Fibroblast of mammary gland (primary cell): Measurements from ENCODE around the gene MYH13.

Source experiments
- DNase-seq: peaks from one replicate; pipeline ENCODE4 v3.0.0-alpha.2; 2010; ENCODE audit warnings: low read depth
- H3K4me3 ChIP-seq: 2 replicates; pipeline ENCODE4 v1.5.1; 2011; ENCODE audit warnings: low read depth, mild to moderate bottlenecking, low read length, moderate library complexity; ENCODE audit not compliant: control insufficient read depth
- TF ChIP-seq, protein P1 (sequence below): conservative IDR thresholded peaks from 2 replicates; pipeline ENCODE4 v1.5.1; 2011; ENCODE audit warnings: low read depth, low read length, inconsistent platforms; ENCODE audit not compliant: control insufficient read depth, insufficient read depth

MYH13 gene

DNA sequence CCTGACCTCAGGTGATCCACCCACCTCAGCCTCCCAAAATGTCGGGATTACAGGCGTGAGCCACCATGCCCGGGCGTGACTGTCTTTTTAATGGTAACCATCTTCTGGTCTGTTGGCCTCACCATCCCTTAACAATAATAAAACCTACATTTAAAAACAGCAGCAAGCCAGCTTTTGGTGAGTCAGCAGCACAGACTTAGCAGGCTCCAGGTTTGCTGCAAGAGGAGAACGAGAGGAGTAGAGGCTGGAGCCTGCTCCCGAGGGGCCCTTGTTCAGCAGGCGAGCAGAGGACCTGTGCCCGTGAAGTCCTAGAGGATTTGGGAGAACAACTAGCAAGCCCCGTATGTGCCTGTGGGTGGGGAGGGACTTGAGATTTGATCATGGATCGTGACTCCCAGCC is 35.7 kb downstream of the MYH13 start:
- peak; percentile 63 for DNase-seq
- no peak overlapping the region for H3K4me3 ChIP-seq
- TF ChIP-seq, protein P1, sequence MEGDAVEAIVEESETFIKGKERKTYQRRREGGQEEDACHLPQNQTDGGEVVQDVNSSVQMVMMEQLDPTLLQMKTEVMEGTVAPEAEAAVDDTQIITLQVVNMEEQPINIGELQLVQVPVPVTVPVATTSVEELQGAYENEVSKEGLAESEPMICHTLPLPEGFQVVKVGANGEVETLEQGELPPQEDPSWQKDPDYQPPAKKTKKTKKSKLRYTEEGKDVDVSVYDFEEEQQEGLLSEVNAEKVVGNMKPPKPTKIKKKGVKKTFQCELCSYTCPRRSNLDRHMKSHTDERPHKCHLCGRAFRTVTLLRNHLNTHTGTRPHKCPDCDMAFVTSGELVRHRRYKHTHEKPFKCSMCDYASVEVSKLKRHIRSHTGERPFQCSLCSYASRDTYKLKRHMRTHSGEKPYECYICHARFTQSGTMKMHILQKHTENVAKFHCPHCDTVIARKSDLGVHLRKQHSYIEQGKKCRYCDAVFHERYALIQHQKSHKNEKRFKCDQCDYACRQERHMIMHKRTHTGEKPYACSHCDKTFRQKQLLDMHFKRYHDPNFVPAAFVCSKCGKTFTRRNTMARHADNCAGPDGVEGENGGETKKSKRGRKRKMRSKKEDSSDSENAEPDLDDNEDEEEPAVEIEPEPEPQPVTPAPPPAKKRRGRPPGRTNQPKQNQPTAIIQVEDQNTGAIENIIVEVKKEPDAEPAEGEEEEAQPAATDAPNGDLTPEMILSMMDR: no peak

DNA sequence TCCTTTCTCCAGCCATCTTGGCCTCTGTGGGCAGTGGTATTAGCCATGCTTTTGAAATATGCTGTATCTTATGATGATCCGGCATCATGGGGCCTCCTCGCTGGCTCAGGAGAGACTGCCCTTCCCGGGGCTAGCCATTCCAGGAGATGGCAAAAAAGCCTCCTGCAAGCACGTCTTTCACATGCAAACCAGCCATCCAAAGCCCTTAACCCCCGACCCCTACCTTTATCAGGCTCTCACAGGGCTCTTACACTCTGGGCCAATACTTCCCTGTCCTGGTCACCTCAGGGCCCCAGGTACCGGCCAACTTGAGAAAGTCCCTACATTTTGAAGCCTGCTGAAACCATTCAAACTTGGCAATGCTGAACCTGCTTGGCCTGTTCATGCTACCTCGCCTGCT is 36.4 kb downstream of the MYH13 start:
- no peak overlapping the region for H3K4me3 ChIP-seq
- DNase-seq: no peak
- TF ChIP-seq, protein P1: no peak

DNA sequence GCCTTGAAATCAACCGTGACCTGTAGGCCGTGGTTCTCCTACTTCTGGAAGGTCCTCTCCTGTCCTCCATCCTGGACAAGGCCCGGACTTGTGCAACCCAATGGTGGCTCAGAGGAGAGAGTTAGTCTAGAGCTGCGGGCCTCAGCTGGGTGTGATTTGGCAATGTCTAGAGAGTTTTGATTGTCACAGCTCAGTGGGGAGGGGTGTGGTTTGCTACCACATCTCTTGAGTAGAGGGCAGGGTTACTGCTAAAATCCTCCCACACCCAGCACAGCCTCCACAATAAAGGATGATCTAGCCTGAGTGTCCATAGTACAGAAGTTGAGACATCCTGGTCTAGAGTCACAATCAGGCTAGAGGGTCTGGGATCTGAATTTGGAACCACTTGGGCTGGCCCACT is 40.3 kb downstream of the MYH13 start:
- DNase-seq: no peak
- TF ChIP-seq, protein P1: no peak
- H3K4me3 ChIP-seq: no peak overlapping the region

DNA sequence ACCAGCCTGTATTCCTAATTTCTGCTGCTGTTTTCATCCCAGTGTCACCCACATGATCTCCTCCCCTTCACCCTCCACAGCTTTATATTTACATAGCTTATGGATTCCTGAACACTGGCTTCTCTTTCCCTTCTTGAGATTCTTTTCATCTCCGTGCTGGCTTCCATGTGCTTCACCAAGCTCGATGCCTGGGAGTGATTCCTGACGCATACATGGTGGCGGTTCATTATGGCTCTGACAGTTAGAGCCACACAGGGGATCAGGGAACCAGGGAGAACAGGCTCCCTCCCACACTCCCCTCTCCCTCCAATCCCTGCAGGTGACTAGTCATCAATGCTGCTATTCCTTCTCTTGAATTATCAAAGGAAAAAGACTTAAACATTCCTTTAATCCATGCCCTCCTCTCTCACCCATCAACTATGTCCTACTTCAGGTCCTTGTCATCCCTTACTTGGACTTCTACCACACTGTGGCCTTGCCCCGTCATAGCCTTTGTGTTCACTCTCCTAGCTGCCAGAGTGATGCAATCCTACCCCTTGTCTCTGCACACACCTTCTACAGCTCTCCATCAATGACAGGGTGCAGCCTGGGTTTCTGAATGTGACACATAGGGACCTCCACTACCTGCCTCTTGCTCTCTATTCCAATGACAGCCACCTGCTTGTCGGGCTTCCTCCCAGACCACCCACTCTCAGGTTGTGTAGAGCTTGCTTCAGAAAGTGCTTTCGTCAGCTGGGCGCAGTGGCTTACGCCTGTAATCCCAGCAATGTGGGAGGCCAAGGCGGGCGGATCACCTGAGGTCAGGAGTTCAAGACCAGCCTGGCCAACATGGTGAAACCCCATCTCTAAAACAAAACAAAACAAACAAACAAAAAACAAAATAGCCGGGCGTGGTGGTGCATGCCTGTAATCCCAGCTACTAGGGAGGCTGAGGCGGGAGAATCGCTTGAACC is 43.6 kb downstream of the MYH13 start:
- no peak for DNase-seq
- TF ChIP-seq, protein P1: no peak
- H3K4me3 ChIP-seq: no peak overlapping the region

DNA sequence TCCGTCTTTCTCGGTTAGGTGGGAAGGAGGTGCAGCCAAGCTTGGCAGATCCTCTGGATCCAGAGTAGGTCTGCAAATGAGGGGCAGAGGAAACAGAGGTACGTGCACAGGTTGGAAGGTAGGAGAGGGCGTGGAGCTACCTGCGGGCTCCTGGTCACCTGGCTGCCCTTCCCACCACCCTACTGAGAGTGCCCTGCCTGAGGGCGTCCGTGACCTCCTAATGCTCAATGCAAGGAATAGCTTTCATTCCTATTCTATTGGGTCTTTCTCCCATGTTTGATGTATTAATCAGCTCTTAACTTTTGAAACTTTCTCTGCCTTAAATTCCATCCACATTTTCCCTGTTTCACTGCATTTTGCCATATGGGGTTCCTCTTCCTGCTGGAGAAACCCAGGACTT is 44.6 kb downstream of the MYH13 start:
- TF ChIP-seq, protein P1: no peak
- no peak overlapping the region for H3K4me3 ChIP-seq
- DNase-seq: no peak

DNA sequence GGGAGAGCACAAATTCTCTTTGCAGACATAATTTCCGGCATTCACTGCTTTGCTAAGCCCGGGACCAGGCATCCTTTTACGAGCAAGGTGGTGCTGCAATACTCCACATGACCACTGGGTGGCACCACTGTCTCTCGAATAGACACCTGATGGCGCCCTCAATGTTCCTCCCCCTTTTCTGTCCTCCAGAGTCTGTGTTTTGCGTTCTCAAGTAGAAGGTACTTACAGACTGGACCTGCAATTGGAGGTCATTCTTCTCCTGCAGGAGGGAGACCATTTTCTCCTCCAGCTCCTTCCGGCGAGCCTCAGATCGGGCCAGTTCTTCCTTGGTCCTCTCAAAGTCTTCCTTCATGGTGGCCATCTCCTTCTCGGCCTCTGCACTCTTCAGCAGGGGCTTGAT is 45.2 kb downstream of the MYH13 start:
- H3K4me3 ChIP-seq: no peak overlapping the region
- peak; percentile 82 for DNase-seq
- TF ChIP-seq, protein P1: peak; percentile 94
